ENCODE data around the gene MTCL1. TPM values are rescaled to one million over a fixed set of nuclear protein-coding genes. Genes with fewer than 3 reads are reported as not detected.

The MTCL1 gene
- total and polyA plus RNA-seq, 2 donors, result 11.0 to 15.9 TPM

- Histone ChIP-seq H3K4me1 (ENCODE audit: control insufficient read depth in 2 of 2, insufficient read depth in 2 of 2, low read length in 2 of 2) (peaks cover 0 to 20% of the 10 kb centered on the region in 2 donors), H3K36me3 (ENCODE audit: control insufficient read depth in 2 of 2, insufficient read depth in 2 of 2, low read length in 1 of 2) (no peaks in the 10 kb centered on the region), H3K4me3 (ENCODE audit: low read length in 2 of 2) (no peak overlapping the region), H3K27me3 (ENCODE audit: control insufficient read depth in 2 of 2, insufficient read depth in 1 of 2, low read length in 1 of 2) (peaks cover 0 to 13% of the 10 kb centered on the region in 2 donors), H3K27ac (ENCODE audit: low read depth in 1 of 2, low read length in 1 of 2) (no peak overlapping the region), H3K9me3 (ENCODE audit: control insufficient read depth in 2 of 2, insufficient read depth in 1 of 2, low read length in 1 of 2) (no peaks in the 10 kb centered on the region)
- no peak for DNase-seq (ENCODE audit: low read depth in 6 of 9, low spot score in 9 of 9)
- WGBS, result 82% methylated on average over 13 of the region's 13 CpGs
Observed at GRCh38 chr18:8717011-8717770, 11.8 kb downstream of the MTCL1 start.

GRCh38 chr18:8718401-8718913 lies 13.1 kb downstream of the MTCL1 start:
- Histone ChIP-seq H3K36me3 (ENCODE audit: control insufficient read depth in 2 of 2, insufficient read depth in 2 of 2, low read length in 1 of 2) (no peaks in the 10 kb centered on the region), H3K27ac (ENCODE audit: low read depth in 1 of 2, low read length in 1 of 2) (no peak overlapping the region), H3K4me1 (ENCODE audit: control insufficient read depth in 2 of 2, insufficient read depth in 2 of 2, low read length in 2 of 2) (peaks cover 0 to 20% of the 10 kb centered on the region in 2 donors), H3K9me3 (ENCODE audit: control insufficient read depth in 2 of 2, insufficient read depth in 1 of 2, low read length in 1 of 2) (no peaks in the 10 kb centered on the region), H3K27me3 (ENCODE audit: control insufficient read depth in 2 of 2, insufficient read depth in 1 of 2, low read length in 1 of 2) (peaks cover 0 to 8% of the 10 kb centered on the region in 2 donors), H3K4me3 (ENCODE audit: low read length in 2 of 2) (no peak overlapping the region)
- WGBS, result 90% methylated on average over 16 of the region's 16 CpGs
- DNase-seq (ENCODE audit: low read depth in 6 of 9, low spot score in 9 of 9), result no peak

GRCh38 chr18:8719192-8719591 lies 13.8 kb downstream of the MTCL1 start:
- H3K9me3 ChIP-seq (ENCODE audit: control insufficient read depth in 2 of 2, insufficient read depth in 1 of 2, low read length in 1 of 2), result no peaks in the 10 kb centered on the region
- no peak overlapping the region for H3K27ac ChIP-seq (ENCODE audit: low read depth in 1 of 2, low read length in 1 of 2)
- no peak for DNase-seq (ENCODE audit: low read depth in 6 of 9, low spot score in 9 of 9)
- H3K4me1 ChIP-seq (ENCODE audit: control insufficient read depth in 2 of 2, insufficient read depth in 2 of 2, low read length in 2 of 2), result peaks cover 0 to 20% of the 10 kb centered on the region in 2 donors
- WGBS, result 91% methylated on average over 4 of the region's 4 CpGs
- peaks cover 0 to 5% of the 10 kb centered on the region in 2 donors for H3K27me3 ChIP-seq (ENCODE audit: control insufficient read depth in 2 of 2, insufficient read depth in 1 of 2, low read length in 1 of 2)
- H3K36me3 ChIP-seq (ENCODE audit: control insufficient read depth in 2 of 2, insufficient read depth in 2 of 2, low read length in 1 of 2), result no peaks in the 10 kb centered on the region
- H3K4me3 ChIP-seq (ENCODE audit: low read length in 2 of 2), result no peak overlapping the region

GRCh38 chr18:8720141-8720540 lies 14.8 kb downstream of the MTCL1 start:
- WGBS, result 74% methylated on average over 7 of the region's 7 CpGs

GRCh38 chr18:8721094-8721669 lies 15.8 kb downstream of the MTCL1 start:
- H3K4me3 ChIP-seq (ENCODE audit: low read length in 2 of 2), result no peak overlapping the region
- no peak for DNase-seq (ENCODE audit: low read depth in 6 of 9, low spot score in 9 of 9)
- peaks cover 0 to 20% of the 10 kb centered on the region in 2 donors for H3K4me1 ChIP-seq (ENCODE audit: control insufficient read depth in 2 of 2, insufficient read depth in 2 of 2, low read length in 2 of 2)
- H3K36me3 ChIP-seq (ENCODE audit: control insufficient read depth in 2 of 2, insufficient read depth in 2 of 2, low read length in 1 of 2), result no peaks in the 10 kb centered on the region
- WGBS, result 96% methylated on average over 9 of the region's 9 CpGs
- H3K27ac ChIP-seq (ENCODE audit: low read depth in 1 of 2, low read length in 1 of 2), result no peak overlapping the region
- no peaks in the 10 kb centered on the region for H3K9me3 ChIP-seq (ENCODE audit: control insufficient read depth in 2 of 2, insufficient read depth in 1 of 2, low read length in 1 of 2)
- H3K27me3 ChIP-seq (ENCODE audit: control insufficient read depth in 2 of 2, insufficient read depth in 1 of 2, low read length in 1 of 2), result no peaks in the 10 kb centered on the region

More at GRCh38 chr18:8720141-8720540, 14.8 kb downstream of the MTCL1 start:
- Histone ChIP-seq H3K9me3 (ENCODE audit: control insufficient read depth in 2 of 2, insufficient read depth in 1 of 2, low read length in 1 of 2) (no peaks in the 10 kb centered on the region), H3K27me3 (ENCODE audit: control insufficient read depth in 2 of 2, insufficient read depth in 1 of 2, low read length in 1 of 2) (no peaks in the 10 kb centered on the region), H3K36me3 (ENCODE audit: control insufficient read depth in 2 of 2, insufficient read depth in 2 of 2, low read length in 1 of 2) (no peaks in the 10 kb centered on the region), H3K27ac (ENCODE audit: low read depth in 1 of 2, low read length in 1 of 2) (no peak overlapping the region), H3K4me3 (ENCODE audit: low read length in 2 of 2) (no peak overlapping the region), H3K4me1 (ENCODE audit: control insufficient read depth in 2 of 2, insufficient read depth in 2 of 2, low read length in 2 of 2) (peaks cover 0 to 20% of the 10 kb centered on the region in 2 donors)
- no peak for DNase-seq (ENCODE audit: low read depth in 6 of 9, low spot score in 9 of 9)

- Histone ChIP-seq H3K9me3 (ENCODE audit: control insufficient read depth in 2 of 2, insufficient read depth in 1 of 2, low read length in 1 of 2) (no peaks in the 10 kb centered on the region), H3K4me1 (ENCODE audit: control insufficient read depth in 2 of 2, insufficient read depth in 2 of 2, low read length in 2 of 2) (peaks cover 0 to 20% of the 10 kb centered on the region in 2 donors), H3K4me3 (ENCODE audit: low read length in 2 of 2) (no peak overlapping the region), H3K27ac (ENCODE audit: low read depth in 1 of 2, low read length in 1 of 2) (no peak overlapping the region), H3K27me3 (ENCODE audit: control insufficient read depth in 2 of 2, insufficient read depth in 1 of 2, low read length in 1 of 2) (no peaks in the 10 kb centered on the region), H3K36me3 (ENCODE audit: control insufficient read depth in 2 of 2, insufficient read depth in 2 of 2, low read length in 1 of 2) (no peaks in the 10 kb centered on the region)
- no peak for DNase-seq (ENCODE audit: low read depth in 6 of 9, low spot score in 9 of 9)
- WGBS, result 78% methylated on average over 5 of the region's 5 CpGs
Observed at GRCh38 chr18:8721716-8722115, 16.4 kb downstream of the MTCL1 start.

GRCh38 chr18:8722946-8723820 lies 17.8 kb downstream of the MTCL1 start:
- Histone ChIP-seq H3K27ac (ENCODE audit: low read depth in 1 of 2, low read length in 1 of 2) (no peak overlapping the region), H3K36me3 (ENCODE audit: control insufficient read depth in 2 of 2, insufficient read depth in 2 of 2, low read length in 1 of 2) (no peaks in the 10 kb centered on the region), H3K27me3 (ENCODE audit: control insufficient read depth in 2 of 2, insufficient read depth in 1 of 2, low read length in 1 of 2) (no peaks in the 10 kb centered on the region), H3K9me3 (ENCODE audit: control insufficient read depth in 2 of 2, insufficient read depth in 1 of 2, low read length in 1 of 2) (no peaks in the 10 kb centered on the region), H3K4me3 (ENCODE audit: low read length in 2 of 2) (no peak overlapping the region), H3K4me1 (ENCODE audit: control insufficient read depth in 2 of 2, insufficient read depth in 2 of 2, low read length in 2 of 2) (peaks cover 0 to 20% of the 10 kb centered on the region in 2 donors)
- 94% methylated on average over 13 of the region's 13 CpGs for WGBS
- no peak for DNase-seq (ENCODE audit: low read depth in 6 of 9, low spot score in 9 of 9)

- no peaks in the 10 kb centered on the region for H3K27me3 ChIP-seq (ENCODE audit: control insufficient read depth in 2 of 2, insufficient read depth in 1 of 2, low read length in 1 of 2)
- H3K36me3 ChIP-seq (ENCODE audit: control insufficient read depth in 2 of 2, insufficient read depth in 2 of 2, low read length in 1 of 2), result no peaks in the 10 kb centered on the region
- H3K4me1 ChIP-seq (ENCODE audit: control insufficient read depth in 2 of 2, insufficient read depth in 2 of 2, low read length in 2 of 2), result peaks cover 0 to 20% of the 10 kb centered on the region in 2 donors
- H3K9me3 ChIP-seq (ENCODE audit: control insufficient read depth in 2 of 2, insufficient read depth in 1 of 2, low read length in 1 of 2), result no peaks in the 10 kb centered on the region
- no peak overlapping the region for H3K27ac ChIP-seq (ENCODE audit: low read depth in 1 of 2, low read length in 1 of 2)
- H3K4me3 ChIP-seq (ENCODE audit: low read length in 2 of 2), result no peak overlapping the region
- no peak for DNase-seq (ENCODE audit: low read depth in 6 of 9, low spot score in 9 of 9)
- WGBS, result 87% methylated on average over 6 of the region's 6 CpGs
Observed at GRCh38 chr18:8724452-8724851, 19.1 kb downstream of the MTCL1 start.

Data from thymus (tissue), 11 donors.